HG02623 (cell line): ENCODE measurements around the gene DDHD1.
"Not testable (repeated sequence)": the region's sequence is repeated elsewhere in the genome, so short reads cannot be mapped to it uniquely, and the experiment has no call there.

Experiments used
- ATAC-seq: cut with Tn5 transposase; IDR thresholded peaks from one replicate; pipeline ENCODE4 v1.9.1; 2021; ENCODE audit warnings: moderate library complexity; ENCODE audit not compliant: unreplicated experiment

Gene DDHD1

DNA sequence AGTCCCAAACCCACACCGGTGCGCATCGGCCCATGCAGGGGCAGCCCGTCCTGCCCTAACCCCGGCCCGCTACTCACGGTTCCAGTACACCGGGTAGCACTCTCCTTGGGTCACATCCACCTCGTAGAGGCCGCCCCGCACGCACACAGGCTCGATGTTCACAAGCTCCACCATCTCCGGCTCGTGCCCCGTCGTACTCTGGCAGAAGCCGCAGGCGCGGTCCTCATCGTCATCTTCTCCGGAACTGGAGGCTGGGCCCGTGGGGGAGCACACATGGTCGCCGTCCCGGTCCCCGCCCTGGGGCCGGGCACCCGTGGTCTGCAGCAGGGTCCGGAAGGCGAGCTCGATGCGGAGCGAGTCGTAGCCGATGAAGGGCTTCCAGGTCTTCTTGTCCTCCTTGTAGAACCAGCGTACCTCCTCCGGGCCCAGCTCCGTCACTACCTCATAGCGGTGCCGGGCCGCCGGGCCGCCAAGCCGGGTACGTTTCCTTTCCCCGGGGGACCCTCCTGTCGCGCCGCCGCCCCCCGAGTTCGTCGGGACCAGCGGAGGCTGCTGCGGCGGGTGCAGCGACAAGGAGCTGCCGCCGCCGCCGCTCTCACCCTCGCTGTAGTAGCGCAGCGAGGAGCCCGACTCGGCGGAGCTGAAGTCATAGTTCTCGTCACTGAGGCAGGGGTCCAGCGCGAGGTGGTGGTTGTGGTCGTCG, 788 bp downstream of the DDHD1 start:
- peak; percentile 20 for ATAC-seq

DNA sequence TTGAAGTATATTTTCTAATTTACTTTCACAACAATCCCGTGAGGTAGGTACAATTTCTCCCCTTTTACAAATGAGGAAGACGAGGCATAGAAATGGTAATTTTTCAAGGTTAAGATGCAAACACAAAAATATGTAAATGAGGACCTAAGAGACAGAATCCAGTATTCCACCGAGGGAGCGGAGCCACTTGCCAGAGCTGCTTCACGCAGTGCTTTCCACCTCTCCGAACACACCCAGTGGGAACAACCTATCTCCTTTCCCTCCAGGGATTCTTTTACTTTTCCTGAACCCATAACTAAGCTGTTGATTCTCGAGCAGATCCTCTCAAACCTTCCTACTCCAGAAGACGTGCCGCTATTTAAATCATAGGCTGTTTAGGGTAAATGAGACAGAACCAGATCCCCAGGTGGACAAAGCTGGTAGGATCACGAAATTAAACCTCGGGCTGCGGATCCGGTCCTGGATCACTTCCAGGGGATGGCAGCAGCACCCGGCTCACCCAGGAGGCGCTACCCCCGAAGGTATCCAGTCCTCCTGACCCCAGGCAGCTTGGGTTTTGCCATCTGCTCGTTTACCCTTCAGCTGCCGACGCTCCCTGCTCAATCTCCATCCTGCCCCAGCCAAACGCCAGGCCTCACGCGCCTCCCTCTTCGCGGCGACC, 1.5 kb downstream of the DDHD1 start:
- ATAC-seq, result no peak

DNA sequence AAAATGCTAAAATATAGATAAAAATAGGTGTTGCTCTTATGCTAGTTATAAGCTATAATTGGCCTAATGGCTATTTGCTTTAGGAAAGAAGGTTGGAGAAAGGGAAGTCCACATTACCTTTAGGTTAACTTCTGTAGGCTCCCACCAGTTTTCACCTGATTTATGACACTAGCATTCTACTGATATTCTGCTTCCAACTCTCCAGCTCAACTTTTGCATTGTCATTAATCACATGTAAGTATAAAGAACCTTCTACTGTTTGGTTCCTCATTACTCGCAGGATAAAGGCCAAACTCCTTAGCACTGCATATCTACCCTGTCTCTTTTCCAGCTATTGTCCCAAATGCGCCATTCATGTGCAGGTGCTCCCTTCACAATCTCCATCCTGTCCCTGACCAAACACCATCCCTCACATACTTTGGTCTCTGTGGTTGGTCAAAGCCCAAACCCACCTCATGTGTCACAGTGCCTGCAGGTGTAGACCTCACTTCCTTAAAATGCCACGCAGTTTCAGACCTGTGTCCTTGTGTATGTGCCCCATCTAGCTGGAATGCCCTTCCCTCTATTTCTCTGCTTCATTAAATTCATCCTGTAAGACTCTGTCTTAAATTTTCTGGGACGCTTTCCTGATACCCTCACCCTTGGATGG, 3.3 kb downstream of the DDHD1 start:
- ATAC-seq, result no peak

DNA sequence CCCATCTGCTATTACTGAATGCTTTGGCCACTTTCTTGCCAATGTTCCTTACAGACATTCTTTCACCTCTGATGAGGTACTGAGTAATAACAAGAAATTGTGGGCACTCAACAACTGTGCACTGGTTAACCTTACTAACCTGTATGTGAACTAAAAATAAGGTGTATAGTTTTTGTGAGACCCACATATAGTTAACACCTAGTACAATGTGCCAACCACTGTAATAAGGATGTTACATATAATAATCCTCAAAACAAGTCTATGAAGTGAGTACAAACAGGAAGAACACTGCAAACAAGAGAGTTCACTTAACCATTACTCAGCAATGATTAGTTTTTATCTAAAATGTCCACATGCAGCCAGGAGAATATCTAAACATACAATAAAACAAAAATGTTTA, 4.5 kb downstream of the DDHD1 start:
- ATAC-seq, result no peak

DNA sequence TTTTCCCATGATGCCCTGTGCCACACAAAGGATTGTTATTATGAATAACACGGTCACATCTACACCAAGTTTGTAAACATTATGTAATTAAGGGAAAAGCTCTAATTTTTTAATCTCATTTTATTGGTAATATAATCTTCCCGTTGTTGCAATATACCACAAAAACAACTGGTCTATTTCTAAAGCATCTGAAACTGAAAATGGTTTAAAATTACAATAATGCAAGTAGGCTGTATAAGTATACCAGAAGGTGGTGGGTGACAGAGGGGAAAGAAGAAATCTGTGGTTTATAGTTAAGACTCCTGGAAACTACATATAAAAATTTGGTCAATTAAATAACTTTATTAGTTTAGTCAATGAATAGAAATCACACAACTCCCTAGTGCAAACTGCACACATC, 5.2 kb downstream of the DDHD1 start:
- ATAC-seq, result no peak

DNA sequence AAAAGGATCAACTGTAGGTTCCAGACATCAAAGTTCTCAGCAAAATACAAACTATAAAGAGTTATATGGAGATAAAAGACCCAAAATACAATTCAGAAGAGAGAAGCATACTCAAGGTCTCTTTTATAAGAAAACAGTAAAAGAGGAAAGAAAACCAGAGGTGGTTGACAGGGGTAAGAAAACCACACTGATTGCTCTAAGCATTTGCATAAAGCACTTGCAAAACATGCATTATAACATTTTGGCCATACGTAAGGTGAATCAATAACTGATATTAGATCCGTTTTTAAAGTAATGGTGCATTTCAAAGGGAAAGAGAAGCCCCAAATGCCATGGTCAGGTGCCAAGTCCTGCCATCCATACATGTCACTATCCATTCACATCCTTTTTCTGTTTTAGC, 5.9 kb downstream of the DDHD1 start:
- ATAC-seq, result peak; percentile 29

DNA sequence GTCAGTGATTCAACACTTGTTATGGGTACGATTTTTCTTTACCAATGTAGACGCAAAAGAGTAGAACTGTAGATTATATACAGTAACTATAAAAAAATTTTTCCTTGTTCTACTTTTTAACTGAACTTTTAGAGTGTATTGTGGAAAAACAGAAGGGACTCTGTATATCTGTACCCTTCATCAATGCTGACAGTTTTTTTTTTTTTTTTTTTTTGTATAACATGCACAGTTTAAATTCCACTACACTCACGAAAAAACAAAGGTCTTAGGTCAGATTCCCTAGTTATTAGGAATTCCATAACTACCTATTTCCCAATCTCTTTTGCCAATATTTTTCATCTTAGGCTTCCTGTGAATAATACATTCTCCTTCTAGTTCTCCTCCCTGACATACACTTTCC, 6.4 kb downstream of the DDHD1 start:
- ATAC-seq, result no peak

DNA sequence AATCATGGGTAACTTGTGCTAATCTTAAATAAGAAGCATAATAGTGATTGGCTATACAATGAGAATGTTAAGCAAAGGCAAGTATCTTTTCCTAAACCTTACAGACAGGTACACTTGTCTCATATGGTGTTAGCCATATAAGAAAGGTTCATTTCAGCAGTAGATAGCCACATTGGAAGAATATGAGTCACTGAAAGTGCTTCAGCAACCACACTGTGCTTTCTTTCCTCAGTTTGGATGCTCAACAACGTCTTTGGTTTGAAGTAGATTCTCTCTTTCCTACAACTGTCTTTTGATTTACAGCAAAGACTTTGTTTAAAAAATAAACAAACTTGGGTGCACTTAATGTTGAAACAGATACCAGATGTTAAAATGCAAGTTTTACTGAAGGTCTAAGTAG, 8.9 kb downstream of the DDHD1 start:
- peak; percentile 81 for ATAC-seq

DNA sequence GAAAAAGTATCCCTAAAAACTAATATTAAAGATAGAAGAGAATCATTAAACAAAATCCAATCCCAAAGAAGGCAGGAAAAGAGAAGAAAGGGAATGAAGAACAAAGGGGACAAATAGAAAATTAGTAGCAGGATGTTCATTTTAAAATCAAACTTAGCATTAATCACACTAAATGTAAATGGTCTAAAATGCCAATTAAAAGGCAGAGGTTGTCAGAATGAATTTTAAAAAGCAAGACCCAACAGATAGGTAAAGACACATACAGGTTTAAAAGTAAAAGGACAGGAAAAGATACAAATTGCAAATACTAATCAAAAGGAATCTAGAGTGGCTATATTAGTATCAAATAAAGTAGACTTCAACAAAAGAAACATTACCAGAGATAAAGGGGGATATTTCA, 12.5 kb downstream of the DDHD1 start:
- no peak for ATAC-seq

DNA sequence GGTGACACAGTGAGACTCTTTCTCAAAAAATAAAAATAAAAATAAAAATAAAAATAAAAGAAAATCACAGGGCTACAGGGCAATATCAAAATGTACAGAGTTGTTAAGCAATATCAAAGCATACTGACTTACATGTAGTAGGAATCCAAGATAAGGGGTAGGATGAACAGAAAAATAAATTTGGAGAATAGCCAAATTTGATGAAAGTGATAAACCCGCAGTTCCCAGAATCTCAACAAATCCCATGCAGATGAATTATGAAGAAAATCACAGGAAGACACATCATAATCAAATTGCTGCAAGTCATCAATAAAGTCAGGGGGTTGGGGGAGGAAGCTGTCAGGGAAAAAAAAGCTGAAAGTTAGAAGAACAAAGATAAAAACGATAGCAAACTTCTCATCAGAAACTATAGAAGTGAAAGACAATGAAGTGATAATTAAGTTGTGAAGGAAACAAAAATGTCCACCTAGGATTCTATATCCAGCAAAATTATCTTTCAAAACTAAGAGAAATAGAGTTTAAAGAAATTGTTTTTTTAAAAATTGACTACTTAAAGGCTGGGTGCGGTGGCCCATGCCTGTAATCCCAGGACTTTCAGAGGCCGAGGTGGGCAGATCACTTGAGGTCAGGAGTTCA, 15.4 kb downstream of the DDHD1 start:
- no peak for ATAC-seq

DNA sequence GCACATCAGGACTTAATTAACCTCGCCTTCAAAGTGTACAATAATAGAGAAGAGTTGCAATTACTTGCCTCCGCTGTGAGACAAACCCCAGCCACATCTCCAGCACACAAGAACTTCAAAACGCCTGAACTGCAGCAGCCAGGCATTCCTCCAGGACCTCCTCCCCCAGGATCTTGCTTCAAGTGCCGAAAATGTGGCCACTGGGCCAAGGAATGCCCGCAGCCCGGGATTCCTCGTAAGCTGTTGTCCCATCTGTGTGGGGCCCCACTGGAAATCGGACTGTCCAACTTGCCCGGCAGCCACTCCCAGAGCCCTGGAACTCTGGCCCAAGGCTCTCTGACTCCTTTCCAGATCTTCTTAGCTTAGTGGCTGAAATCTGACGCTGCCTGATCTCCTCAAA, 22.6 kb downstream of the DDHD1 start:
- not testable (repeated sequence) for ATAC-seq

DNA sequence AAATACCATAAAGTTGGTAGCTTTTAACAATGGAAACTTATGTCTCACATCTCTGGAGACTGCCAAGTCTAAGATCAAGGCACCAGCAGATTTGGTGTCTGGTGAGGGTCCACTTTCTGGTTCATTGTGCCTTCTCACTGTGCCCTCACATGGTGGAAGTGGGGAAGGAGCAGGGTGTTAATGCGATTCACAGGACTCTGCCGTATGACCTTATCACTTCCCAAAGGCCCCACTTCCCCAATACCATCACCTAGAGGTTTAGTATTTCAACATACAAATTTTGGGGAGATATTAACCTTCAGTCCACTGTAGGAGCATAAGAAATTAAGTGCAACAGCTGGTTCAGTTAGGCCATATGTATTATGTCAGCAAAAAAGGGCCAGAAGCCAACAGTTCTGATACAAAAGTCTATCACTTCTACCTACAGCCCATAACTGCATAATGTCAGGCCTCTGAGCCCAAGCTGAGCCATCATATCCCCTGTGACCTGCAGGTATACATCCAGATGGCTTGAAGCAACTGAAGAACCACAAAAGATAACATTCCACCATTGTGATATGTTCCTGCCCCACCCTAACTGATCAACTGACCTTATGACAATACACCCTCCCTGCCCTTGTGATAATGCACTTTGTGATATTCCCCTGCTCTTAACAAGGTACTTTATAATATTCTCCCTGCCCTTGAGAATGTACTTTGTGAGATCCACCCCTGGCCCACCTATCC, 24.7 kb downstream of the DDHD1 start:
- no peak for ATAC-seq

DNA sequence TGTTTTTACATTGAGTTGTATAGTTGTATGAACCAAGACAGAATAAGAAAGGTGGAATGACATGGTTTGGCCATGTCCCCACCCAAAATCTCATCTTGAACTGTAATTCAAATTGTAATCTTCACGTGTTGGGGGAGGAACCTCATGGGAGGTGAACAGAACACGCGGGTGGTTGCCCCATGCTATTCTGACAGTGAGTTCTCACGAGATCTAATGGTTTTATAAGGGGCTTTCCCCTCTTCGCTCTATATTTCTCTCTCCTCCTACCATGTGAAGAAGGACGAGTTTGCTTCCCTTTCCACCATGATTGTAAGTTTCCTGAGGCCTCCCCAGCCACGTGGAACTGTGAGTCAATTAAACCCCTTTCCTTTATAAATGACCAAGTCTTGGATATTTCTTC, 25.3 kb downstream of the DDHD1 start:
- ATAC-seq, result no peak

DNA sequence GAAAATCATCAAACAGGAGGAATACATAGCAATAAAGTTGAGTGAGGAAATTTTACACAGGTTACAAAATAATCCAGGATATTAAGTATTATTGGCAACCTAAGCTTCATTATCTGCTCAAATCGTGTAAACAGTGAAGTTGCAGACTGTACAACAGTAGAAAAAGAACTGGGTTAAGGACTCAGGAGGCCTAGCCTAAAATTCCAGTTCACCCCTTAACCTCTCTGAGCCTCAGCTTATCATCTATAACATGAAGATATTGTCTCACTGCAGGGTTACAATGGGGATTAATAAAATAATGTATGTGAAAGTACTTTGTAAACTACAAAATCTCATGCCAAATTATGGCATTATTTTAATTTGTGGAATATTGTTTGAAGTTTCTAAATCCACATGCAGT, 26.0 kb downstream of the DDHD1 start:
- ATAC-seq, result no peak

DNA sequence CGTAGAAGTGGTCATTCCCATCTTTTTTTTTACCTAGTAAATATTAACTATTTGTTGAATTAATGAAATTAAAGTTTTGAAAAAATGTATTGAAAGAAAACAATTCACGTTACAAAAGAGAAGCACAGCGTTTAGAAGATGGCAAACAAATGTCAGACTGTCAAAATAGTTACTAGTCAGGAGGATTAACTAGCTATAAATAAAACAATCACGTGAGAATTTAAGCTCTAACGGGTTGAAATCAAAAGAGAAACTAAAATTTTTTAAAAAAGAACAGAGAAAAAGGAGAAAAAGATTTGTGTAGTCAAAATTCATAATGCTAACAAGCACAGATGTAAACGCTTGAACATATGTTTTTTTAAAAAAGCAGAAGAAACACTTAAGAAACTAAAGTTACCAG, 26.4 kb downstream of the DDHD1 start:
- ATAC-seq, result no peak

DNA sequence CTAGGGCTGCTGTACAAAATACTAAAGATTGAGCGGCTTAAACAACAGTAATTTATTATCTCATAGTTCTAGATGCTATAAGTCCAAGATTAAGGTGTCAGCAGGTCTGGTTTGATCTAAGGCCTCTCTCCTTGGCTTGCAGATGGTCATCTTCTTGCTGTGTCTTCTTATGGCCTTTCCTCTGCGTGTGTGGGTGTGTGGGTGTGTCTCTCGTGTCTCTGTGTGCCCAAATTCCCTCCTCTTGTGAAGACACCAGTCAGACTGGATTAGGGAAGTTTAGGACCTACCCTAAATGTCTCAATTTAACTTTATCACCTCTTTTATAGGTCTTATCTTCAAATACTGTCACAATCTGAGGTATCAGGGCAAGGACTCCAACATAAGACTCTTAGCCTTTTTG, 28.3 kb downstream of the DDHD1 start:
- no peak for ATAC-seq

DNA sequence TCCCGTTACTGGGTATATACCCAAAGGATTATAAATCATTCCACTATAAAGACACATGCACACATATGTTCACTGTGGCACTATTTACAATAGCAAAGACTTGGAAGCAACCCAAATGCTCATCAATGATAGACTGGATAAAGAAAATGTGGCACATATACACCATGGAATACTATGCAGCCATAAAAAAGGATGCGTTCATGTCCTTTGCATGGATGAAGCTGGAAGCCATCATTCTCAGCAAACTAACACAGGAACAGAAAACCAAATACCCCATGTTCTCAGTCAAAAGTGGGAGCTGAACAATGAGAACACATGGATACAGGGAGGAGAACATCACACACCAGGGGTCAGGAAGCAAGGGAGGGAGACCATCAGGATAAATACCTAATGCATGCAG, 31.7 kb downstream of the DDHD1 start:
- ATAC-seq, result not testable (repeated sequence)

DNA sequence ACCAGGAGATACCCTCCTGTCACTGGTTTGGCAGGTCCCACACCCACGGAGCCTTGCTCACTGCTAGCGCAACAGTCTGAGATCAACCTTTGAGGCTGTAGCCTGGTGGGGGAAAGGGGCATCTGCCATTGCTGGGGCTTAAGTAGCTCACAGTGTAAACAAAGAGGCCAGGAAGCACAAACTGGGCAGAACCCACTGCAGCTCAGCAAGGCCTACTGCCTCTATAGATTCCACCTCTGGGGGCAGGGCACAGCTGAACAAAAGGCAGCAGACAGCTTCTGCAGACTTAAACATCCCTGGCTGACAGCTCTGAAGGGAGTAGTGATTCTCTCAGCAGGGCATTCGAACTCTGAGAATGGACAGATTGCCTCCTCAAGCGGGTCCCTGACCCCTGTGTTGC, 35.6 kb downstream of the DDHD1 start:
- ATAC-seq, result not testable (repeated sequence)

DNA sequence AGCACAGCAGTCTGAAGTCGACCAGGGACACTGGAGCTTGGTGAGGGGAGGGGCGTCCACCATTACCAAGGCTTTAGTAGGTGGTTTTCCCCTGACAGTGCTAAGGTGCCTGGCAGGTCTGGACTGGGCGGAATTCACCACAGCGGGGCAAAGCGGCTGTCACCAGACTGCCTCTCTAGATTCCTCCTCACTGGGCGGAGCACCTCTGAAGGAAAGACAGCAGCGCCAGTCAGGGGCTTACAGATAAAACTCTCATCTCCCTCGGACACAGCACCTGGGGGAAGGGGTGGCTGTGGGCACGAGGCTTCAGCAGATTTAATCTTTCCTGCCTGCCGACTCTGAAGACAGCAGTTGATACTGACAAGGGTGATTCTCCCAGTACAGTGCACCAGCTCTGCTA, 39.1 kb downstream of the DDHD1 start:
- no peak for ATAC-seq

DNA sequence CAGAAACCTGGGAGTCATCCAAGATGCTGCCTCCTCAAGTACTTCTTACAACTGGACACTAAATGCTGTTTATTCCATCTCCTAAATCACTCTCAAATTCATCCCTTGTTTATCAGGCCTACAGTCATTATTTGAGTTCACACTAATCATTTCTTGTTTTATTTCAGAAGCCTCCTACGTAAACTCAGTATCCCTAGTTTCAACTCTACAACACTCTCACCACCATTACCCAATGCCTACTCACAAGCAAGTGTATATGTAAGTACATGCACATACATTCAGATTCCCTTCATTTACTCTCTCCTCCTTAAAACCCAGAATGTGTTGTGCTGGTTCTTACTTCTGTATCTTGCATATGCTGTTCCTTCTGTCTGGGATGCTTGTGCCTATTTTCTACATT, 43.0 kb downstream of the DDHD1 start:
- no peak for ATAC-seq
